Measurements from ENCODE around the gene UBA6. TPM values are rescaled to one million over a fixed set of nuclear protein-coding genes. Genes with fewer than 3 reads are reported as not detected.

The UBA6 gene
- total RNA-seq, 1 donor, result 60.8 TPM

GRCh38 chr4:67699603-67700002 is 1.4 kb downstream of the UBA6 start:
- no peaks in the 10 kb centered on the region for H3K9me3 ChIP-seq (ENCODE audit: low read depth, low read length)
- H2AFZ ChIP-seq (ENCODE audit: low read length), result no peak overlapping the region
- peak overlapping the region; percentile 96 for H3K4me3 ChIP-seq (ENCODE audit: insufficient read depth, low read length)
- TF ChIP-seq, protein P1, sequence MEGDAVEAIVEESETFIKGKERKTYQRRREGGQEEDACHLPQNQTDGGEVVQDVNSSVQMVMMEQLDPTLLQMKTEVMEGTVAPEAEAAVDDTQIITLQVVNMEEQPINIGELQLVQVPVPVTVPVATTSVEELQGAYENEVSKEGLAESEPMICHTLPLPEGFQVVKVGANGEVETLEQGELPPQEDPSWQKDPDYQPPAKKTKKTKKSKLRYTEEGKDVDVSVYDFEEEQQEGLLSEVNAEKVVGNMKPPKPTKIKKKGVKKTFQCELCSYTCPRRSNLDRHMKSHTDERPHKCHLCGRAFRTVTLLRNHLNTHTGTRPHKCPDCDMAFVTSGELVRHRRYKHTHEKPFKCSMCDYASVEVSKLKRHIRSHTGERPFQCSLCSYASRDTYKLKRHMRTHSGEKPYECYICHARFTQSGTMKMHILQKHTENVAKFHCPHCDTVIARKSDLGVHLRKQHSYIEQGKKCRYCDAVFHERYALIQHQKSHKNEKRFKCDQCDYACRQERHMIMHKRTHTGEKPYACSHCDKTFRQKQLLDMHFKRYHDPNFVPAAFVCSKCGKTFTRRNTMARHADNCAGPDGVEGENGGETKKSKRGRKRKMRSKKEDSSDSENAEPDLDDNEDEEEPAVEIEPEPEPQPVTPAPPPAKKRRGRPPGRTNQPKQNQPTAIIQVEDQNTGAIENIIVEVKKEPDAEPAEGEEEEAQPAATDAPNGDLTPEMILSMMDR (IDR thresholded peaks at IDR 0.05; ENCODE audit: extremely low read depth, low read depth, low read length), result no peak
- H4K20me1 ChIP-seq (ENCODE audit: insufficient read depth, low read length), result peaks cover 2% of the 10 kb centered on the region
- H3K4me2 ChIP-seq (ENCODE audit: insufficient read depth, low read length), result peak overlapping the region; percentile 89
- H3K4me1 ChIP-seq (ENCODE audit: insufficient read depth, low read length), result peaks cover 14% of the 10 kb centered on the region
- peaks cover 72% of the 10 kb centered on the region for H3K79me2 ChIP-seq (ENCODE audit: insufficient read depth, low read length)
- no peaks in the 10 kb centered on the region for H3K27me3 ChIP-seq (ENCODE audit: insufficient read depth, low read length)
- H3K36me3 ChIP-seq (ENCODE audit: insufficient read depth, low read length), result no peaks in the 10 kb centered on the region
- DNase-seq (ENCODE audit: insufficient read length, low spot score, missing footprints), result peak; percentile 30
- H3K27ac ChIP-seq (ENCODE audit: low read depth, low read length), result peak overlapping the region; percentile 93

- Histone ChIP-seq H3K27me3 (ENCODE audit: insufficient read depth, low read length) (no peaks in the 10 kb centered on the region), H3K36me3 (ENCODE audit: insufficient read depth, low read length) (no peaks in the 10 kb centered on the region), H3K4me3 (ENCODE audit: insufficient read depth, low read length) (no peak overlapping the region), H3K4me1 (ENCODE audit: insufficient read depth, low read length) (peaks cover 14% of the 10 kb centered on the region), H2AFZ (ENCODE audit: low read length) (no peak overlapping the region), H3K79me2 (ENCODE audit: insufficient read depth, low read length) (peaks cover 74% of the 10 kb centered on the region), H3K4me2 (ENCODE audit: insufficient read depth, low read length) (no peak overlapping the region), H3K9me3 (ENCODE audit: low read depth, low read length) (no peaks in the 10 kb centered on the region), H3K27ac (ENCODE audit: low read depth, low read length) (no peak overlapping the region), H4K20me1 (ENCODE audit: insufficient read depth, low read length) (peaks cover 2% of the 10 kb centered on the region)
- TF ChIP-seq, protein P1 (IDR thresholded peaks at IDR 0.05; ENCODE audit: extremely low read depth, low read depth, low read length), result no peak
- DNase-seq (ENCODE audit: insufficient read length, low spot score, missing footprints), result no peak
Measured at GRCh38 chr4:67697860-67698687, 2.9 kb downstream of the UBA6 start.

- Histone ChIP-seq H3K9me3 (ENCODE audit: low read depth, low read length) (no peaks in the 10 kb centered on the region), H3K4me1 (ENCODE audit: insufficient read depth, low read length) (peaks cover 8% of the 10 kb centered on the region), H3K27me3 (ENCODE audit: insufficient read depth, low read length) (no peaks in the 10 kb centered on the region), H2AFZ (ENCODE audit: low read length) (no peak overlapping the region), H4K20me1 (ENCODE audit: insufficient read depth, low read length) (peaks cover 5% of the 10 kb centered on the region), H3K4me2 (ENCODE audit: insufficient read depth, low read length) (no peak overlapping the region), H3K36me3 (ENCODE audit: insufficient read depth, low read length) (peaks cover 18% of the 10 kb centered on the region), H3K4me3 (ENCODE audit: insufficient read depth, low read length) (no peak overlapping the region), H3K79me2 (ENCODE audit: insufficient read depth, low read length) (peaks cover 83% of the 10 kb centered on the region), H3K27ac (ENCODE audit: low read depth, low read length) (no peak overlapping the region)
- DNase-seq (ENCODE audit: insufficient read length, low spot score, missing footprints), result no peak
- TF ChIP-seq, protein P1 (IDR thresholded peaks at IDR 0.05; ENCODE audit: extremely low read depth, low read depth, low read length), result no peak
Measured at GRCh38 chr4:67696061-67696460, 4.9 kb downstream of the UBA6 start.

DNA sequence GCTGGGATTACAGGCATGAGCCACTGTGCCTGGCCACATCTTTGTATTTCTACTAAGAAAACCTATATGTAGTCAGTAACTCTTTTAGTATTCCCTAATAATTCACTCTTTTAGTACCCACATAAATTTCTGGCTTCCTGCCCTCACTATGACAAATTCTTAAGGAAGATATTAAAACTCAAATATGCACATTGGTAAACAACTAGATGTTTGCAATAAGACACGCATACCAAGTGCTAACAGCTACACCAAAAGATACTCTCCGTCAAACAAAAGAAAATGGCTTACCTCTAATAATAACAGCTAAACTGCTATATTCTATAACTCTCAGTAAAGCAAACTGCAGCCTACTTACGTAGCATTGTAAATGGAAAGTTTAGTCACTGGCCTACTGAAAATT is 6.3 kb downstream of the UBA6 start:
- peaks cover 5% of the 10 kb centered on the region for H4K20me1 ChIP-seq (ENCODE audit: insufficient read depth, low read length)
- peaks cover 82% of the 10 kb centered on the region for H3K79me2 ChIP-seq (ENCODE audit: insufficient read depth, low read length)
- H3K36me3 ChIP-seq (ENCODE audit: insufficient read depth, low read length), result peaks cover 18% of the 10 kb centered on the region
- H2AFZ ChIP-seq (ENCODE audit: low read length), result no peak overlapping the region
- no peak overlapping the region for H3K4me3 ChIP-seq (ENCODE audit: insufficient read depth, low read length)
- TF ChIP-seq, protein P1 (IDR thresholded peaks at IDR 0.05; ENCODE audit: extremely low read depth, low read depth, low read length), result no peak
- H3K27ac ChIP-seq (ENCODE audit: low read depth, low read length), result no peak overlapping the region
- H3K4me2 ChIP-seq (ENCODE audit: insufficient read depth, low read length), result no peak overlapping the region
- H3K9me3 ChIP-seq (ENCODE audit: low read depth, low read length), result no peaks in the 10 kb centered on the region
- no peak for DNase-seq (ENCODE audit: insufficient read length, low spot score, missing footprints)
- peaks cover 1% of the 10 kb centered on the region for H3K4me1 ChIP-seq (ENCODE audit: insufficient read depth, low read length)
- no peaks in the 10 kb centered on the region for H3K27me3 ChIP-seq (ENCODE audit: insufficient read depth, low read length)

All from osteoblast (primary cell).